HG02852 (cell line): Measurements from ENCODE around the gene TMEM178B.
"Not testable (repeated sequence)": the region's sequence is repeated elsewhere in the genome, so short reads cannot be mapped to it uniquely, and the experiment has no call there.

Source experiments
- ATAC-seq: cut with Tn5 transposase; IDR thresholded peaks from one replicate; pipeline ENCODE4 v1.9.1; 2021; ENCODE audit warnings: mild to moderate bottlenecking, moderate library complexity; ENCODE audit not compliant: unreplicated experiment

Gene TMEM178B

GRCh38 chr7:141073173-141073640 lies 657 bp upstream of the TMEM178B start:
- ATAC-seq: no peak

DNA sequence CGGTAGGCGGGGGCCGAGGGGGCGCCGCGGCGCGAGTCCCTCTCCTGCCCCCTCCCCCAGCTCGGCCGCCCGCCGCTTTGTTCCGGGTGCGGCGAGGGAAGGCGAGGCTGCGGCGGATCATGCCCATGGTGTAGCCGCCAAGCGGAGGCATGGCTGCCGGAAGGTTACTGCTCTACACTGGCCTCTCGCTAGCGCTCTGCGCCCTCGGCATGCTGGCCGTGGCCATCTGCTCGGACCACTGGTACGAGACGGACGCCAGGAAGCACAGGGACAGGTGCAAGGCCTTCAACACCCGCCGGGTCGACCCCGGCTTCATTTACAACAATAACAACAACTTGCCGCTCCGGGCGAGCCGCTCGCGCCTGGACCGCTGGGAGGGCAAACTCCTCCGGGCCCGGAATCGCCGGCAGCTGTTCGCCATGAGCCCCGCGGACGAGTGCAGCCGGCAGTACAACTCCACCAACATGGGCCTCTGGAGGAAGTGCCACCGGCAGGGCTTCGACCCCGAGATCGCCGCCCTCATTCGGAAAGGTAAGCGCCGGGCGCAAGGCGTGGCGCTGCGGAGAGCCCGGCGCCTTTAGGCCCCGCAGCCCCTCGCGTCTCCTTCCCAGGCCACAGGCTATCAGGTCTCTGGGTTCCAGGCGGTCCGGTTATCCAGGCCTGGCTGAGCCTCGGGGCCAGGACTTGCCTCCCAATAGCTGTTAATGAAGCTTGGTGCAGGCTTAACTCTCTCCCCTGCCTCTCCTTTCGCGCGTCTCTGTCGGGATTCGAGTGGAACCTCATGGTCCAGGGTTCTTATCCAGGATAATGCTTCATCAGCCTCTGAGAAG lies 513 bp downstream of the TMEM178B start:
- ATAC-seq: no peak

GRCh38 chr7:141074997-141075396 lies 1.1 kb downstream of the TMEM178B start:
- ATAC-seq: no peak

GRCh38 chr7:141076377-141076776 lies 2.5 kb downstream of the TMEM178B start:
- ATAC-seq: no peak

- ATAC-seq: no peak
Measured at GRCh38 chr7:141079219-141079618, 5.4 kb downstream of the TMEM178B start.

- ATAC-seq: not testable (repeated sequence)
Measured at GRCh38 chr7:141089490-141089889, 15.6 kb downstream of the TMEM178B start.

- ATAC-seq: no peak
Measured at GRCh38 chr7:141094336-141095070, 20.6 kb downstream of the TMEM178B start.

DNA sequence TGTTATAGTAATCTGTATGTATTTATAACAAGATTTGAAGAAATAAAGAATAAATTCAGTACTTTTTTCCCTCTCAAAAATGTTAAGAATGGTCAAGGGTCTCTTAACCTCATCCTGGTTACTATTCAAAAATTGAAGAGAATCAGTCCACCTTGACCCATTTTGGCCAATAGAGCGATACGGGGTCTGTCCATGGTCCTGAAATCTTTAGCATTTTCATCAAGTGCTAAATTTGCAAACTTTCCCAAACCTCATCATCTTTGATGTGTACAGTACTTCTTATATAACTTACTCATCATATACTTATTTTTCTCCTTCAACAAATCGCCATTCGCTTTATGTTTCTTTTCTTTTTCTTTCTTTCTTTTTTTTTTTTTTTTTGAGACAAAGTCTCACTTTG lies 23.6 kb downstream of the TMEM178B start:
- no peak for ATAC-seq

- ATAC-seq: no peak
Measured at GRCh38 chr7:141102436-141102835, 28.6 kb downstream of the TMEM178B start.

DNA sequence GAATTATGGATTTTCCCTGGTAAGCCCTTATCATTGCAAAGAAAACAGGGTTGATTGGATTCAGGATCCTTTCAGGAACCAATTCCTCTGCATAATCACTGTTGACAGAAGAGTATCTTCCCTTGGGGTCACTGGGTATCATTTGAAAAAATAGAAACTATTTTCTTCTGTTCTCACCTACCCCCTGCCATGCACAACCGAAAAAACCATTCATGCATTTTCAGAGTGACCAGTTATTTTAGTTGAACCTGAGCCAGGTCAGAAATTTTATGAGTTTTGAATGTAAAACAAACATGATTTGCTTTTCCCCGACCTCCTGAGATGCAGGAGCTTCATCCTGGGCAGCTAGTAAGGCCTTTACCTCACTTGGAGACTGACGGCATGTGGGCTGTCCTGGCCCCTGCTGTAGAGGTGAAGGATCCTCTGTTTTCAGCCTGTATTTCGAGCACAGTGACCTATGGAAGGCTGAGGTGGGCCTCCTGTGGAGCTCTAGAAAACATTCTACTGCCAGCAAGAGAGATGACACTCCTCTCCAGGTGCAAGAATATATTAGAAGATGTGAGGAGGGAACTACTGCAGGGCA lies 30.1 kb downstream of the TMEM178B start:
- no peak for ATAC-seq

GRCh38 chr7:141113131-141113530 lies 39.3 kb downstream of the TMEM178B start:
- ATAC-seq: no peak

- no peak for ATAC-seq
Measured at GRCh38 chr7:141114029-141114664, 40.3 kb downstream of the TMEM178B start.

DNA sequence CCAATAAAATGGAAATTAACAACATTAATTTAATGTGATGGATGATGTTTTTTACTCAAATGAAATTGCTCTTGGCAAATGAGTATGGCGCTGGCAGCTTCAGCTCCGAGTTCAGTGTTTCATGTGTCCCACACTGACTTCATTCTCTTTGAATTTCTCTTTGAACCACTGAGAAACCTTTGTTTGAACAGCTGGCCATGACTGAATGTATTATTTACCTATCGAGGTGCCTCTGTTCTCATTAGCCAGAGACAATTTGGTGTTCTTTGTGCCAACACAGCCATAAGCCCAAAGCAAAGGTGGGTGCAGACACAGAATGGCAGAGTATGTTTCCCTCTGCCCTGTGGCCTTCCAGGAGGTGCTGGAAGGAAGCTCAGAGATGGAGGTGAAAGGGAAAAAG lies 42.1 kb downstream of the TMEM178B start:
- no peak for ATAC-seq

DNA sequence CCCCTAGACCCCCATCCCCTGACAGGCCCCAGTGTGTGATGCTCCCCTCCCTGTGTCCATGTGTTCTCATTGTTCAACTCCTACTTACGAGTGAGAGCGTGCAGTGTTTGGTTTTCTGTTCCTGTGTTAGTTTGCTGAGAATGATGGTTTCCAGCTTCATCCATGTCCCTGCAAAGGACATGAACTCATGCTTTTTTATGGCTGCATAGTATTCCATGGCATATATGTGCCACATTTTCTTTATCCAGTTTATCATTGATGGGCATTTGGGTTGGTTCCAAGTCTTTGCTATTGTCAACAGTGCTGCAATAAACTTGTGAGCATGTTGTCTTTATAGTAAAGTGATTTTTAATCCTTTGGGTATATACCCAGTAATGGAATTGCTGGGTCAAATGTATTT lies 42.8 kb downstream of the TMEM178B start:
- not testable (repeated sequence) for ATAC-seq

DNA sequence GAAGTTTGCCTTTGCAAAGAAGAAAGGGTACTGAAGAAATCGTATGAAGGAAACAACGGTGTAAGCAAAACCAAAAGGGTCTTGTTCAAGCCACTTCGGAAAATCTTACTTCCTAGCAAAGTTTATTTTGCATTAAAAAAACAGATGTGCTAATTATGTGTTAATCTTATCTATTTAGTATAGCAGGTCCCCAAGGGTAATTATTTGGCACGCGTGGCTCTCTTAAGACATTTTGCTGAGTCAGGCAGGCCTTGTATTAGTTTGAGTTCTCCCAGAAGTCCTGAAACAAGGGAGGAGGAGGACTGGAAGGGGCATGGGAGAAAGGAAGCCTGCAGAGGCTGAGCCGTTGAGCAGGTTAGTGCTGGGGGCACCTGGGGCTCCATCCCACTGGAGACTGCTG lies 44.9 kb downstream of the TMEM178B start:
- no peak for ATAC-seq

DNA sequence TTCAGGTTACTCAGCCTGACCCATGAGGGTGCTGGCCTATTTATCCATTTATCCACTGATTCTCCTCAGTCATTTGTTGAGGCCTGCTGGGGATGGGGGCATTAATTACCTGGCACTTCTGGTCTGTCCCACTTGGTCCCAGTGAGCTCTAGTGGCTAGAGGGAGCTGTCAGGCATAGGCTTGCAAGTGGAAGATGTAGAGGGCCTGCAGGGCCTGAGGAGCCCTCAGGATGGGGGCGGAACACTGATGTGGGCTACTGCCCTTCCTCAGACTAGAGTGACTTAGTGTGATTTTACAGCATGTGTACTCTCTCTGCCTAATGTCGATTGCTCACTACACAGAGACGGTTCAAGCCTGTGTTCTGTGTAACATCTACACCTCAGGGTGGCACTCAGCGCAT lies 45.3 kb downstream of the TMEM178B start:
- no peak for ATAC-seq

GRCh38 chr7:141122736-141123135 lies 48.9 kb downstream of the TMEM178B start:
- ATAC-seq: no peak

GRCh38 chr7:141123522-141123921 lies 49.7 kb downstream of the TMEM178B start:
- ATAC-seq: no peak

GRCh38 chr7:141126107-141126506 lies 52.2 kb downstream of the TMEM178B start:
- ATAC-seq: no peak

- no peak for ATAC-seq
Measured at GRCh38 chr7:141128506-141128905, 54.6 kb downstream of the TMEM178B start.

- ATAC-seq: no peak
Measured at GRCh38 chr7:141128931-141129330, 55.1 kb downstream of the TMEM178B start.
